HG03139 (cell line): ENCODE results near the gene RAP1GAP.

Source experiments
- ATAC-seq: cut with Tn5 transposase; IDR thresholded peaks from one replicate; pipeline ENCODE4 v1.9.1; 2021; ENCODE audit not compliant: unreplicated experiment

RAP1GAP gene

DNA sequence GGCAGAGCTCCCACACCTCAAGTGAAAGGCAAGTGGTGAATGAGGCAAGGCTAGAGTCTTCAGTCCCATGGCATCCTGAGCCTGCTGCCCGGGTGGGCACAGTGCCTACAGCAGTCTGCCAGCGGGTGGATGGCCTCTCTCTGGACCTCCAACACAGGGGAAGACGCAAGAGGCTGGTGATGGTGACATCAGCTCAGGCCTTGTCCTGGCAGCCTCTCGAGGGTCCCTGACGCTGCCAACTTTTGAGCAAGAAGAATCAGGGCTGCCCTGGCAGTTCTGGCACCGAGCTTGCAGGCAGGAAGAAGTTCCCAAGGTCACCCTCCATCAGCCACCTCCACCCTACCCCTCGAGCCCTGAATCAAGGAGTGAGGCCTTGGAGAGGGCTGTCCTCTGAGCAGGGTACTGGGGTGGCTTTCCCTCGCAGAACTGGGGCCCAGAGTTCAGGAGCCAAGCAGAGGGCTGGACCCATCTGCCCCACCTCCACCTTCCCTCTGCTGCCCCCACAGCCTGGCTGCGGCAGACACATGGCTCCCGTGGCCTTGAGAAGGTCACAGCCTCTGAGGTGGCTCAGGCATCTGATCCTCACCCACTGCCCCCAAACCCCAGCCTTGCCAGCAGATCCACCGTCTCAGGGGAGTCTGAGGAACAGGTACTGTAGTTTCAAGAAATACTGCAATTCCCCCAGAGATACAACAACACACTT is 5.8 kb downstream of the RAP1GAP start:
- no peak for ATAC-seq

GRCh38 chr1:21662426-21663247 is 6.5 kb downstream of the RAP1GAP start:
- ATAC-seq = no peak

- ATAC-seq = no peak
Measured at GRCh38 chr1:21661886-21662285, 7.3 kb downstream of the RAP1GAP start.

DNA sequence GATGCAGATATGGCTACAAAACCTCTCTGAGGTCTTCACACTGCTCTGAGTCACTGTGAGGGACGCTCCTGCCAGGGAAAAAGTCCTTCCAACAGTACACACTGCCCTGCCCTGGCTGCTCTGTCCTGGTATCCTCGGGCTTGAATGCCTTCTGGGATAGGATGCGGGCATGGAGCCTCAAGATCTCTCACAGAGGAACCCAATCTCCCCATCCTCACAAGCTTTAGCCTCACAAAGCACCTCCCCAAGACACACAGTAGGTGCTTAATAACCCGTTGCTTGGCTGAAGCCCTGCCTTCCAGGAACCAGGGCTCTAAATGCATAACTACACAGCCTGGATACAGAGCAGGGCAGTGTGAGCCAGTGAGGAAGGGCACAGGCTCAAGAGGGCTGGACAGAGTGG is 9.2 kb downstream of the RAP1GAP start:
- ATAC-seq = no peak

DNA sequence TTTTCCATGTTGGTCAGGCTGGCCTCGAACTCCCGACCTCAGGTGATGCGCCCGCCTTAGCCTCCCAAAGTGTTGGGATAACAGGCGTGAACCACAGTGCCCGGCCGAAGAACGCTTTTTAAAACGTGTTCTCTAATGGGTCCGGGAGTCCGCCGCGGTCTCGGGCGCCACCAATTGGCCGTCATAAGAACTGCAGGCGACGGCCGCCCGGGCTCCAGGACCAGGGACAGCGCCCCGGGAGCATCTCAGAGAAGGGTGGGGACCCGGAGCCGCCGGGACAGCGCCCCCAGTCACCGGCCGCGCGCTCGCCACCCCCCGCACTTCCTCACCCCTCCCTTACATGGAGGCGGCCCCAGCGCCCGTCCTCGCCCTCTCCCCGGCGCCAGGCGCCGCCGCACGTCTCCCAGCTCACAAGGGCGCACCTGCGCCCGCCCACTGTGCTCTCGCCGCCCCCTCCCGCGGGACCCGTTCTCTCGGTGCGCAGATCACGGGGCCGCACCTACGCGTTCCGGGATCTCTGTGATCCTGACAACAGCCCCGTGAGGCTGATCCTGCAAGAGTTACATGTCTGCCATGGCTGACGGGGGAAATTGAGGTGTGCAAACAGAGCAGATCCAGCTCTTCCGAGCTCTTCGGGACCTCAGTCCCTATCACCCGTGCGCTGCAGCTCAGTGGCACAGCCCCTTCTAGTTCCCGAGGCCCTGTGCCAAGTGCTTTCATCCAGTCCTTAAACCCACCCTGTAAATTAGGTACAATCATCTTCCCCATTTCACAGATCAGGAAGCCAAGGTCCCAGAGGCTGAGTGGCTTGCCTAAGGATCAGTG is 9.8 kb downstream of the RAP1GAP start:
- no peak for ATAC-seq

DNA sequence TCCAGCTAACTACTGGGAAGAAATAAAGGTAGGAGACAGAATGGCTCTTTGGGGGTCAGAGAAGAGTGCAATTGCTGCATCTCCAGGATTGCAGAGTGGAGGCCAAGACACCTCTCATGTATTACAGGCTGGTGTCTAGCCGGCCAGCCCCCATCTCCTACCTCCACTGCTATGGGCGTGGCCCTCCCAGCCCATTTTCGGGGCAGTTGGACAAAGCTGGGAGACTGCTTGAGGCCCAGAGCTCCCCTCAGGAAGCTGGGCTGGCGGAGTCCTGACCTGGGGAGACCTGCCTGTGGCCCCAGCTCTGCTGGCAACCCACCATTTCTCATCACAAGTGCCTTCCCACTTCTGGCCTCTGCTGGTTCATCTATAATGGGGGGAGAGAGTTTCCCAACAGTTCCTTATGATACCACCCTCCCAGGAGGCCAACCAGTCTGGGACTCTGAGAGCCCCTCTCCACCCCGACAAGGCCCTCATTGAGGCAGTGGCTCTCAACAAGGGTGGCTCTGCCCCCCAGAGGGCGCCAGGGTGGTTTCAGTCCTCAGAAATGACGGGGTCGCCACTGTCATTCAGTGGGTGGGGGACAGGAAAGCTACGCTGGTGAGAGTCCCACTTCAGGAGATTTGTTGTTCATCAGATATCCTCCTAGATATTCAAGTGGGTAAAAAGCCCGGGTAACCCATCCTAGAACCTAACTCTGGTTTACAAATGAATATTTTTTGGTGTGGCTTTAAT is 11.5 kb downstream of the RAP1GAP start:
- no peak for ATAC-seq

DNA sequence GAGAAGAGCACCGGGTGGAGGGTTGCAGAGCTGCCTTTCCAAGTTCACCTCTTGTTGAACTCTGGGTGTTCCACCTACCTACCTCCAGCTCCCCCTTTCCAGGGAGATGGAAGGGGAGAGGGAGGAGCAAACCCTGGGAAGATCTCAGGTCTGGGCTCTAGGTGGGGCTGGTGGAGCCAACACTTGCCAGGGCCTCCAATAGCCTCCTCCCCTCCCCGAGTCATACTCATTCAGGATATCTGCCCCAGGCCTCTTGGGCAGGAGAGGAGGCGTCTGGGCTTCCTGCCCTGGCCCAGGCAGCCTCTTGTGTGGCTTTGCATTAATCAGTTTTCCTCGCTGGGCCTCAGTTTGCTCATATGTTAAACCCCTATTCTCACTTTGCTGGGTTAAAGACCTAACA is 13.4 kb downstream of the RAP1GAP start:
- ATAC-seq = no peak

GRCh38 chr1:21655259-21655658 is 13.9 kb downstream of the RAP1GAP start:
- ATAC-seq = no peak

- no peak for ATAC-seq
Measured at GRCh38 chr1:21654209-21654608, 14.9 kb downstream of the RAP1GAP start.

- no peak for ATAC-seq
Measured at GRCh38 chr1:21653744-21654100, 15.4 kb downstream of the RAP1GAP start.

DNA sequence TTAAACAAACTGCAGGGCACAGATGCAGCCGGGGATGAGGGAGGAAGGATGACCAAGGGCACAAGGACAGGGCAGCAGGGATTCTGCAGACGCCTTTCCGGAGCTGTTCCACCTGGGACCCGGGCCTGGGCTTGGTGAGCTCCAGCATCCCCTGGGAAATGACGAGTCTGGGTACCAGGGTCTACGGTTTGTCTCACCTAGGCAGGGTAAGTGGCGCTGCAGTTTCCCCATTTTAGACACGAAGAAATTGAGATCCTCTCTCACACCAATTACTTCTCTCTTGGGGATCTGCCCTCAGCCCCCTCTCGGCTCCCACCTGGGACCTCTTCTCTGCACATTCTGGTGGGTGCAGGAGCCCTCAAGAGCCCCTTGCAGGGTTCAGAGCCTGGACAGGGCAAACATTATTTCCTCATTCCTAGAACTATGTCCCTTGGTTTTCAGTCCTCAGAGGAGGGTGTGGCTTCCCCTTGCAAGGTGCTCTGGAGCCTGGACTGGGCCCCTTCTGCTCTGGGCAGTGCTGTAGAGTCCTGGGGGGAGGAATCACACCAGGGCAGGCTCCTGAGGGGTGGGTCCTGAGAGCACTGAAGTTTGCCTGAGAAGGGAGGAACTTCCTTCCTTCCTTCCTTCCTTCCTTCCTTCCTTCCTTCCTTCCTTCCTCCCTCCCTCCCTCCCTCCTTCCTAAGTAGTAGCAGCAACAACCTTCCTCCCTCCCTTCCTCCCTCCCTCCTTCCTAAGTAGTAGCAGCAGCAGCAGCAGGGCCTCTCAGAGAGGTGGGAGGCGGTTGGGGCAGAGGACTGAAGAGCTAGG is 16.0 kb downstream of the RAP1GAP start:
- ATAC-seq = no peak

GRCh38 chr1:21652101-21652936 is 16.8 kb downstream of the RAP1GAP start:
- ATAC-seq = no peak

DNA sequence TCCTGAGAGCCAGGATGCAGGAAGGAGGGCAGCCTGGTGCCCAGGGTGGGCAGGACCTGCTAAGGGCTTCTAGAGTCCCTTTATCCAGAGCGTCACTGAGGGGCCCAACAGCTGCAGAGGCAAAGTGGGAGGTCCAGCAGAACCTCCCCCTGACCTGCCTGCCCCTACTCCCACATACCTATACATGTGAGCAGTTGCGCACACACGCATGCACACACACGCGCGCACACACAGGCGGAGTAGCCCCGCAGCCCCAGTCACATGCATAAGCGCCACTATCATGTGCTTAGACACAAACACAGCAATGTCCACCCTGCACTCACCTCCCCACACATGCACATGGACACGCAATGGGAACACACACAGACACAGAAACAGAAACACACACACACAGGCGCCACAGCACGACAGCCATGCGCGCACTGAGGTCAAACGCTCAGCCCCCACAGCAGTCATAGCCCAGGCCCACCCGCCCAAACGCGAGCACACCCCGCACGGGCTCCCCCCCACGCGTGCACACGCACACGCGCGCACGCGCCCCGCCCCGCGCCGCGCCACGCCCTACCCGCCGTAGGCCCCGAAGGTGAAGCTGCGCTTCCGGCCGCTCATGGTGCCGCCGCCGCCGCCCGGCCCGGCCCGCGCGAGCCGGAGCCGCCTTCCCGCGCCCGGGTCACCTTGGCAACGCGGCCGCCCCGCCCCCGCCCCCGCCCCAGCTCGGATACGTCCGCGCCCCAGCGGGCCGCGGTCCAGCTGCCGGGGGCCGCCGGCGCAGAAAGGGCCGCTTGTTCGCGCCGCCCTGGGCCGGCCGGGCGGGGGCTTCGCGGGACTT is 17.7 kb downstream of the RAP1GAP start:
- ATAC-seq = no peak

DNA sequence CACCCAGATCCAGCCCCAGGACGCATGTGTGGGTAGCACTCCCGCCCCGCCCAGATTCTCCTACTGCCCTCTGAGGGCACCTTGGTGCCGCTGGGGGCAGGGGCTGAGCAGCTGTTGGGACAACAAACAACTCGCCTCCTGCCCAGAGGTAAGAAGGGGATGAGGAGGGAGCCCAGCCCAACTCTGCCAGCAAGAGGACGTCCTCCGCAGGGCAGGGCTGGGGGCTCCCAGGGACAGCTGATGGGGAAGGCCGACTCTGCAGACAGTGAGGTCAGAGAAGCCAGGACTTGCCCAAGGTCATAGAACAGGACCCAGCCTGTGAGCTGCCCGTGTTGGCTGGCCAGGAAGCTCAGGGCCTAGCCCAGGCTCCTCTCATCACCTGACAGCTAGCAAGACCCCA is 18.8 kb downstream of the RAP1GAP start:
- ATAC-seq = no peak

- no peak for ATAC-seq
Measured at GRCh38 chr1:21649315-21649714, 19.8 kb downstream of the RAP1GAP start.

- ATAC-seq = no peak
Measured at GRCh38 chr1:21648791-21649190, 20.4 kb downstream of the RAP1GAP start.

DNA sequence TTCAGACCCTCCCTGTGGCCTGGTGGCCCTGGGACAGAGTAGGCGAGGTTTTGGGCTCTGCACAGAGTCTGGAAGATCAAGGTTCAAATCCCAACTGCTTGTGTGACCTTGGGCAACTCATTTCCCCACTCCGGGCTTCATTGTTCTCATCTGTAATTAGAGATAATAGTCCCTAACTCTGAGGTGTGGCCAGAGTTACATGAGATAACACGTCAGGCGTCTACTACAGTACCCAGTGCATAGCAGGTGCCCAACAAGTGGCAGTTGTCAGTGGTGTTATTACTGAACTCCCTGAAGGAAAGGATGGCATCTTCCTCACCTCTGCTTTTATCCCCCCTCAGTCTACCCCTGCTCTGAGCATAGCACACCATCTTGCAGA is 20.8 kb downstream of the RAP1GAP start:
- ATAC-seq = no peak
